Prostate gland (tissue), 2 donors: ENCODE data around the gene ACY1. TPM values are rescaled to one million over a fixed set of nuclear protein-coding genes. Genes with fewer than 3 reads are reported as not detected.

ENCODE experiments used
- DNase-seq: peaks from one replicate; pipeline ENCODE4 v3.0.0-alpha.2; 2019; ENCODE audit warnings: low spot score
- H3K27ac ChIP-seq, 2 donors: fragments of 200-600 bp; sonication (generic); 2 replicates each; pipeline ENCODE4 v1.5.1; 2017 to 2019
- H3K27me3 ChIP-seq: fragments of 200-600 bp; sonication (generic); replicated peaks from 2 replicates; pipeline ENCODE4 v1.5.1; 2019; ENCODE audit not compliant: insufficient read depth
- H3K36me3 ChIP-seq, 2 donors: fragments of 200-600 bp; sonication (generic); 1 replicate in 1 of 2; 2 replicates in 1 of 2; pipeline versions ENCODE4 v1.5.1 to v1.8.1; 2017 to 2019
- H3K4me1 ChIP-seq: fragments of 200-600 bp; sonication (generic); replicated peaks from 2 replicates; pipeline ENCODE4 v1.5.1; 2019
- H3K4me3 ChIP-seq, 2 donors: fragments of 200-600 bp; sonication (generic); 2 replicates each; pipeline ENCODE4 v1.5.1; 2017 to 2019
- H3K9me3 ChIP-seq: fragments of 200-600 bp; sonication (generic); 2 replicates; pipeline ENCODE4 v1.5.1; 2017
- POLR2A ChIP-seq: fragments of 450-650 bp; IDR thresholded peaks from one replicate; pipeline ENCODE4 v1.6.1; 2016; ENCODE audit warnings: antibody characterized with exemption, mild to moderate bottlenecking
- POLR2AphosphoS5 ChIP-seq: sonication (generic); formaldehyde crosslinking; IDR thresholded peaks from one replicate; pipeline ENCODE4 v1.6.1; 2017; ENCODE audit warnings: antibody characterized with exemption
- WGBS: methylation state at CpG from one replicate; pipeline ENCODE4 v1.1.5; 2018; 5-methylcytosine and 5-hydroxymethylcytosine counted together
- intact Hi-C: fragments of 100-400 bp; cut with DNase I; formaldehyde crosslinking; loops from one replicate; pipeline ENCODE4 v1.14.2; 2022
- total RNA-seq, 2 donors: library from RNA; depleted of rRNA; stranded (reverse); fragments of >200 nt; gene quantifications; one replicate each; pipeline ENCODE4 v1.1.0, GENCODE V29; 2016
- TF ChIP-seq, protein P1 (sequence below), 4 experiments: fragments of 200-600 bp in 2 of 4; fragments of 450-650 bp in 2 of 4; sonication (generic) in 2 of 4; IDR thresholded peaks; 1 replicate in 3 of 4; 2 replicates in 1 of 4; pipeline ENCODE4 v1.5.1; 2016 to 2019; ENCODE audit warnings: antibody characterized with exemption in 4 of 4, mild to moderate bottlenecking in 2 of 4, moderate library complexity in 2 of 4

ACY1 gene
- total RNA-seq, 2 donors from 2014 or later, result 42.1 to 82.6 TPM

DNA sequence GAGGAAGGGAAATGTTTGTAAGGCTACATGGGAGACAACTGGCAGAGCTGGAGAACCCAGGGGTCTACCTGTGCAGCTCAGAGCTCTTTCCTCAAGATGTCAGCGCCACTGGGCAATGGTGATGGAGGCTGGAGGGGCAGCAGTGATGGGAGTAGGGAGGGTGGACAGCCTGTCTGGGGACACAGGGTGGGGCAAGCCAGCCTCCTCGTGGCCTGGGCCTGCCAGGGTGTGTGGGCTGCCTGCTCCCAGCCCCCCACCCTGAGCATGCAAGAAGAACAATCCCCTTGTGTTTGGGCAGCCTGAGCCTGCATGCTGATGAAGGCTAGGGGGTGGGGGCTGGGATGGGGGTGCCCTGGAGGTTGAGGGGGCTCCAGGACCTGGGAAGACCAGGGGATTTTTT is 17.3 kb upstream of the ACY1 start:
- no peak for DNase-seq
- intact Hi-C loops, result no loop called here
- Histone ChIP-seq H3K27me3 (no peaks in the 10 kb centered on the region), H3K36me3 (no peaks in the 10 kb centered on the region), H3K4me3 (no peak overlapping the region), H3K27ac (no peak overlapping the region), H3K4me1 (peaks cover 10% of the 10 kb centered on the region), H3K9me3 (no peaks in the 10 kb centered on the region)
- 38% methylated on average over 2 of the region's 2 CpGs for WGBS
- no peak for TF ChIP-seq POLR2A
- no peak for TF ChIP-seq POLR2AphosphoS5
- TF ChIP-seq, protein P1, sequence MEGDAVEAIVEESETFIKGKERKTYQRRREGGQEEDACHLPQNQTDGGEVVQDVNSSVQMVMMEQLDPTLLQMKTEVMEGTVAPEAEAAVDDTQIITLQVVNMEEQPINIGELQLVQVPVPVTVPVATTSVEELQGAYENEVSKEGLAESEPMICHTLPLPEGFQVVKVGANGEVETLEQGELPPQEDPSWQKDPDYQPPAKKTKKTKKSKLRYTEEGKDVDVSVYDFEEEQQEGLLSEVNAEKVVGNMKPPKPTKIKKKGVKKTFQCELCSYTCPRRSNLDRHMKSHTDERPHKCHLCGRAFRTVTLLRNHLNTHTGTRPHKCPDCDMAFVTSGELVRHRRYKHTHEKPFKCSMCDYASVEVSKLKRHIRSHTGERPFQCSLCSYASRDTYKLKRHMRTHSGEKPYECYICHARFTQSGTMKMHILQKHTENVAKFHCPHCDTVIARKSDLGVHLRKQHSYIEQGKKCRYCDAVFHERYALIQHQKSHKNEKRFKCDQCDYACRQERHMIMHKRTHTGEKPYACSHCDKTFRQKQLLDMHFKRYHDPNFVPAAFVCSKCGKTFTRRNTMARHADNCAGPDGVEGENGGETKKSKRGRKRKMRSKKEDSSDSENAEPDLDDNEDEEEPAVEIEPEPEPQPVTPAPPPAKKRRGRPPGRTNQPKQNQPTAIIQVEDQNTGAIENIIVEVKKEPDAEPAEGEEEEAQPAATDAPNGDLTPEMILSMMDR (IDR thresholded peaks at IDR 0.05), result no peak

DNA sequence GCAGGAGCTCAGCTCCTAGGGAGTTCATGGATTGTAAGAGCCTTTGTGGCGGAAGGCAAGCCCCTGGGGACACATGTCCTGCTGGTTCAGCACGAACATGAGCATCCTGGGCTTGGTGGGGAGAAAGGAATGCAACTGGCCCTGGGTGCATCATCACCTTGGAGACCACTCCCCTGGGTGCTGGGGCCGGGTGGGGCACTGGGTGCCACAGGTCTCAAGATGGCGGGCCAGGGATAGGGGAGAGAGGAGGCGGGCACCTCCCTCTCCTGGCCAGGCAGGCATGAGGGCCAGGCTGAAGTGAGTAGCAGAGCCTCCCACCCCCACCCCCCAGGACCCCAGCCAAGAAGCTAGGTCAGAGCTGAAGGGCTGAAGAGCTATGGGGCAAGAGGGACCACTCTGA is 16.8 kb upstream of the ACY1 start:
- H3K4me1 ChIP-seq, result peaks cover 10% of the 10 kb centered on the region
- H3K4me3 ChIP-seq, result peak overlapping the region; percentile 63 to 83
- H3K36me3 ChIP-seq, result no peaks in the 10 kb centered on the region
- no peaks in the 10 kb centered on the region for H3K9me3 ChIP-seq
- no peak for TF ChIP-seq POLR2A
- TF ChIP-seq POLR2AphosphoS5, result no peak
- TF ChIP-seq, protein P1 (IDR thresholded peaks at IDR 0.05), result no peak
- intact Hi-C loops, result no loop called here
- H3K27ac ChIP-seq, result peak overlapping the region; percentile 84 to 93
- WGBS, result 40% methylated on average over 5 of the region's 5 CpGs
- H3K27me3 ChIP-seq, result no peaks in the 10 kb centered on the region
- DNase-seq, result no peak

DNA sequence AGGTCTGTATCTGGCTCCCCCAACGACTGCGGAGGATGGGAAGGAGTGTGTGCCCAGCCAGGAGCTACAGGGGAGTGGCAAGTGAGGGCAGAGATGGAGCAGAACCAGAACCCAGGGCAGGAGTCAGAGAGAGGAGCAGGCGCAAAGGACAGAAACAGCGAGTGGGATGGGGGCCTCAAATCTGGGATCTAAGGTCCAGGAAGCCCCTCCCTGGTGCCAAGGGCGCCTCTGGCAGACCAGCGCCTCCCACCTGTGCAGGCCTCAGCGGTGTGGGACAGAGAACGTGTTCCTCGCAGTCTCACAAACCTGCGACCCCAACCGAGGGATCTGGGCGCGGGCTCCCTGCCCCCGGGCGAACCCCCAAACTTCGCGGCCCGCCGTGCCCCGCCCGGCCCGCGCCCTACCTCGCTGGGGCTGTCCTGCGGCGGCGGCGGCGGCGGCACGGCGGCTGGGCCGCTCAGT is 16.4 kb upstream of the ACY1 start:
- Histone ChIP-seq H3K4me3 (peak overlapping the region; percentile 63 to 83), H3K36me3 (no peaks in the 10 kb centered on the region), H3K27ac (peak overlapping the region; percentile 84 to 93), H3K9me3 (no peaks in the 10 kb centered on the region), H3K4me1 (peaks cover 10% of the 10 kb centered on the region), H3K27me3 (no peaks in the 10 kb centered on the region)
- 2% methylated on average over 33 of the region's 33 CpGs for WGBS
- no peak for DNase-seq
- TF ChIP-seq, protein P1 (IDR thresholded peaks at IDR 0.05), result no peak
- TF ChIP-seq POLR2A, result no peak
- no peak for TF ChIP-seq POLR2AphosphoS5
- intact Hi-C loops, result no loop called here

DNA sequence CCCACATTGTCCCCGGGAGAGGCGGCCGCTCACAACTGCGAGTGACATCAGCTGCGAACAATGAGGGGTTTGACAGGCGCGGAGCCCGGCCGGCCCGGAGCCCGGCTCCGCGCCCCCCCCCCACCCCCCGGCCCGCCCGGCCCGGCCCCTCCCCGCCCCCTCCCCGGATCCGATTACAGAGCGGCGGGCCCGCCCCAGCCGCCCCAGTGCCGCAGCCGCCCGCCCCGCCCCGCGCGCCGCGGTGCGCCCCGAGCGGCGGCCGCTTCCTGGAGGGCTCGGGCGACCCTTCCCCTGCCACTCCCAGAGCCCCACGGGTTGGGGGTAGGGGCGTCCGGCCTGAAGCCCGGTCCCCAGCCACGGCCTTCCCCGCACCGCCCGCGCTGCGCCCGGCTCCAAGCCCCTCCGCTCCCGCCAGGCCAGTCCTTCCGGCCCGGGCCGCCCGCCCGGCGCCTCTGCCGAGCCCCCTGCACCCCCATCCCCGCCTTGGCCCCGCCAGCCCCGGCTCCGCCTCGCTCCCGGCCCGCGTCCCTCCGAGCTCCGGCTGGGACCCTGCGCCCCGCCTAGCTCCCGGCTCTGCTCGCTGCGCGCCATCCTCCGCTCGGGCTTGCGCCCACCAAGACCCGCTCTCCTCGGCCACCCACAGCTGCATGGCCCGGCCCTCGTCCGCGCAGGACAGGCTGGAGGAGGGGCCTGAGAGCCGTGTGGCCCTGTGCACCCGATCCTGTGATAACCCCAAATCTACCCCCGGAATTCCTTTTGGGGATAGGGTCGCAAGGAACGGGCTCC is 15.8 kb upstream of the ACY1 start, which contains the start of gene PCBP4:
TSS of gene PCBP4 (minus strand) at position 71 of the 786 bp plus-strand sequence. CDS start 6,214 bp downstream, outside the sequence.
- TF ChIP-seq, protein P1 (IDR thresholded peaks at IDR 0.05), result no peak
- TF ChIP-seq POLR2A (peak; percentile 46), POLR2AphosphoS5 (no peak)
- DNase-seq, result peak; percentile 69
- peak within 1 kb of the TSS; percentile 63 to 83 for H3K4me3 ChIP-seq
- H3K36me3 ChIP-seq, result no peaks in the 10 kb centered on the region
- peak within 1 kb of the TSS; percentile 84 to 93 for H3K27ac ChIP-seq
- H3K4me1 ChIP-seq, result peaks cover 10% of the 10 kb centered on the region
- no peaks in the 10 kb centered on the region for H3K9me3 ChIP-seq
- intact Hi-C loops, result no loop called here
- WGBS, result 0% methylated on average over 37 of the region's 90 CpGs
- H3K27me3 ChIP-seq, result no peaks in the 10 kb centered on the region
